GM18520 (cell line): ENCODE results near the gene CREB3L1.

Experiments
- ATAC-seq: cut with Tn5 transposase; IDR thresholded peaks from one replicate; pipeline ENCODE4 v1.9.1; 2021; ENCODE audit not compliant: unreplicated experiment

Gene CREB3L1

DNA sequence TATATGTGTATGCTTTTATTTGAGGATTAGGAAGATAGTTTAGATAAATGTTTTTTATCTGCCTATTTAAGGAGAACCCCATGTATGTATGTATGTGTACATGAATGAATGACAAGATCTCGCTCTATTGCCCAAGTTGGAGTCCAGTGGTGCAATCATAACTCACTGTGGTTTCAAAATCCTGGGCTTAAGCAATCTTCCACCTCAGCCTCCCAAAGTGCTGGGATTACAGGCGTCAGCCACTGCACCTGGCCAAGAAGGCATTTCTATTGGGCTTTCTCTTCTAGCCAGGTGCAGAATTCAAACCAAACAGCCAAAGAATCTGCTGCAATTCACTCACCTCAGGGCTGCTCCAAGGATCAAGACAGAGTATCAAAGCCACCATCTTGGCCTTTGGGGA lies 44.3 kb downstream of the CREB3L1 start:
- ATAC-seq, result no peak

DNA sequence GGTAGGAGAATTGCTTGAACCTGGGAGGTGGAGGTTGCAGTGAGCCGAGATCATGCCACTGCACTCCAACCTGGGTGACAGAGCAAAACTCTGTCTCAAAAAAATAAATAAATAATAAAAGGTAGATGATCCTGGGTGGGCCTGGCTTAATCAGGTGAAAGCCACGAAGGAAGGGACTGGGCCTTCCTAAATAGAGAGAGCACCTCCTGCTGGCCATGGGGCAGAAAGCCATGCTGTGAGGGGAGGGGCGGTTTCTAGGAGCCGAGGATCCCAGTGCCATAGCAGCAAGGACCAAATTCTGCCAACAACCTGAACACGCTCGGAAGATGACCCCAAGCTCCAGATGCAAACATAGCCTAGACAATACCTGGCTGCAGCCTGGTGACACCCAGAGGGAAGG lies 45.3 kb downstream of the CREB3L1 start:
- no peak for ATAC-seq

DNA sequence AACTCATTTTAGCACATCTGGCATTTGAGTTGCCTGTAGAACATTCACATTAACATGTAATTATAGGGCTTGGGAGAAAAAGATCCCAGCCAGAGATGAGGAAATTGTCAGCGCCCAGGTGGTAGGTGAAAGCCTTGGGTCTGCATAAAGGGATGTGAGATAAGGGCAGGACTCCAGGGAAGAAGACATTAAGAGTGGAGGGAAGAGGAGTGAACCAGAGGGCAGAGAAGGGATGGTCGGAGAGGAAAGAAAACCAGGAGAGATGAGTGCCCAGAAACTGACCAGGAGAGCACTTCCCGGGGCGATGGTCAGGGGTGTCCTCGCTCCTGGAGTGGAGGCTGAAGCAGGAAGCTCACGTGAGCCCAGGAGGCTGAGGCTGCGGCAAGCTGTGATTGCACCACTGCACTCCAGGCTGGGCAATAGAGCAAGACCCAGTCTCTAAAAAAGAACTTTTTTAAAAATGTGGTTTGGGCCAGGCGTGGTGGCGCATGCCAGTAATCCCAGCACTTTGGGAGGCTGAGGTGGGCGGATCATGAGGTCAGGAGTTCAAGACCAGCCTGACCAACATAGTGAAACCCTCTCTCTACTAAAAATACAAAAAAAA lies 49.5 kb downstream of the CREB3L1 start:
- no peak for ATAC-seq

DNA sequence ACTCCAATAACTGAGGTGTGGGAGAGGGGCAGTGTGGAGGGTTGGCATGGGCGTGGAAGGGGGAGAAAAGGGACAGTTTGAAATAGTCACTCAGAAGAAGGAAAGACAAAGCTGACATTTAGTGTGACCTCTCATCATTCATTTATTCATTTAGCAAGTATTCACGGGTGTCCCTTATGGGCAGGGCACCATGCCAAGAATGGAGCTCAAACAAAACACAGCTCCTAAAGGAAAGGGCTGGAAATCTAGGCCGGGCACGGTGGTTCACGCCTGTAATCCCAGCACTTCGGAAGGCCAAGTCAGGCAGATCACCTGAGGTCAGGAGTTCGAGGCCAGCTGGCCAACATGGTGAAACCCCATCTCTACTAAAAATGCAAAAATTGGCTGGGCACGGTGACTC lies 50.4 kb downstream of the CREB3L1 start:
- ATAC-seq, result no peak

DNA sequence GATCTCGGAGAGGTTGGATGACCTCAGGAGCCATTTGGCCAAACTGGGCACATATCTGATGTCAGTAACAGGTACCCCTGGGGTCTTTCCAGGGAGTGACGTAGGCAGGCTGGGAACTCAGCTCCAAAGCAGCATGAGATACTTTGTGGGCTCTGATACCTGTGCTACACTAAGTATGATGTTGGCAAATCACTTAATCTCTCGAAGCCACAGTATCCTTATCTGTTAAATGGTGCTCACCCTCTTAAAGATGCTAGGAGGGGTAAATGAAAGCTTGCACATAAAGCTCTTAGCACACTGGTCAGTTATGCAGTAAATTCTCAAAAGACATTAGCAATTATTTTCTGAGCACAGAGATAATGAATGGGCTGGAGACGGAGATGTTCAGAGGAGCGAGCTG lies 52.7 kb downstream of the CREB3L1 start:
- ATAC-seq, result no peak

DNA sequence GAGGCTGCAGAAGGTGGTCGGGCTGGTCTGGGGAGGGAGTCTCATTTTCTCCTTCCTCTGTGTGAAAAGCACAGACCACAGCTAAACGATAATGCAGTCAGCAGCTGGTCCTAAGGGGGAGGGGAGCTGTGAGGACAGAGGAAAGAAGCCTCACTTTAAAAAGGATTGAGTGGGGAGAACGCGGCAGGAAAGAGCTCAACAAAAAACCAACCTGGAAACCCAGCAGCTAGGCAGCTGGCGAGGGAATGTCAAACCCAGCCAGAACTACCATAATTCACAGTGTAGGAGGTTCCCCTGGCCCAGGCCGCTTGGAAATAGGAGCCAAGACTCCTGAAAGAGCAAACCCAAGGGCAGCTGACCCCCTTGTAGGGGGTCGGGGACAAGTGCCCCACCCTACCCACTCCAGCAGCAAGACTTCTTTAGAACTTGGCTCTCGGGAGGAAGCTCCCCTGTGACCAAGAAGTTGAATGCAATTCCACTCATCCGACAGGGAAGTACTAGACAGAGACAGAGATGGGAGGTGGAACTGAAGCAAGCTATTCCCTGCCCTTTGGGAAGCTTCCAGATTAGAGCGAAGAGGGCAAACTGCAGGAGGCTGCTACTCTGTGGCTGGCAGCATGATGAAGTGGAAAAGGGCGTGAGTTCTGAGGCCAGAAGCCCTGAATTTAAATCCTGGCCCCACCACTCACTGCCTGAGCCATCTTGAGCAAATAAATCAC lies 53.3 kb downstream of the CREB3L1 start:
- ATAC-seq, result no peak

DNA sequence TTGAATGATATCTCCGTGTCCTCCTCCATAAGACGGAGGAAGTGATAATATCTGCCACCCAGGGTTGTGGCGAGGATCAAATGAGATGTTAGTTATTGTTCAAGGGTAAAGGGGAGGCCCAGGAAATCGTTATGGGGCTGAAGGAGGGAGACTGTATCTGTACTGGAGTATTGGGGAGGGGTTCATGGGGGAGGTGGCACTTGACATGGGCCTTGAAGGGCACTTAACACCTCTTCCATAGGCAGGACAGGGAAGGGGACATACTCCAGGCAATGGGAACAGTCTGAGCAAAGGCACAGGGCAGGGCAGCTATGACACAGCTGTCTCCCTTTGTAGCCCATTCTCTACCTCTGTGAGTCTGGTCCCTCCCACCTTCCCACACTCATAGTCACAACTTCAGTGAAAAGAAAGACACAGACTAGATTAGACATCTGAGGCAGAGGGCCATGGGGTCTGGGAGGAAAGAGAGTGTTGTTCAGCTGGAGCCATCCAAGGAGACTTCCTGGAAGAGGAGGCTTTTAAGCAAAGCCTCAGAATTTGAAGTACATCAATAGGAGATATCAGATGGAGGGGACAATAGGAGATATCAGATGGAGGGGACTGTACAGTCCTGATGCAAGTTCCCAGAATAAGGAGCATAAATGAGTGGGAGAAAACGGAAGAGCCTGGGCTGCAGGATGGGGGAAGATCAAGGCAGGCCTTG lies 54.0 kb downstream of the CREB3L1 start:
- ATAC-seq, result no peak

DNA sequence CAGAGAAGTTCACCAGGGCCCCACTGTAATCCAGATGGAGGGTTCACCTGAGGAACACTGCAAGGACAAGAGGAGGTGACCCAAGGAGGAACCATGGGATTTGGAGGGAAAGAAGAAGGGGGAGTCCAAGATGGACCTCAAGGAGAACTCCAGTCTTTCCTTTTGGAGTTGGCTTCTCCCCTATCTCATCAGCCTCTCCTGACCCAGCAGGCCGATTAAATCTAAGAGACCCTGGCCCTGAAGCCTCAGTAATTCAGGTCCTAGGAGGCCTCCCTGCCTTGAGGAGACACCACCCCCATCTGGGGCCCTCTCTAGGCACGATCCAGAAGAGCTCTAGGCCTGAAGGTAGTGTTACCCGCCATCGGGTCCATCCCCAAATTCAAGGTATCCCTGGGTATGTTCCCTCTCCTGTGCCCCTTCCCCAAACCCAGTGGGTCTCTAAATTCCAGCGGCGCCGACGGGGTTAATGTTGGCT lies 54.7 kb downstream of the CREB3L1 start:
- no peak for ATAC-seq

DNA sequence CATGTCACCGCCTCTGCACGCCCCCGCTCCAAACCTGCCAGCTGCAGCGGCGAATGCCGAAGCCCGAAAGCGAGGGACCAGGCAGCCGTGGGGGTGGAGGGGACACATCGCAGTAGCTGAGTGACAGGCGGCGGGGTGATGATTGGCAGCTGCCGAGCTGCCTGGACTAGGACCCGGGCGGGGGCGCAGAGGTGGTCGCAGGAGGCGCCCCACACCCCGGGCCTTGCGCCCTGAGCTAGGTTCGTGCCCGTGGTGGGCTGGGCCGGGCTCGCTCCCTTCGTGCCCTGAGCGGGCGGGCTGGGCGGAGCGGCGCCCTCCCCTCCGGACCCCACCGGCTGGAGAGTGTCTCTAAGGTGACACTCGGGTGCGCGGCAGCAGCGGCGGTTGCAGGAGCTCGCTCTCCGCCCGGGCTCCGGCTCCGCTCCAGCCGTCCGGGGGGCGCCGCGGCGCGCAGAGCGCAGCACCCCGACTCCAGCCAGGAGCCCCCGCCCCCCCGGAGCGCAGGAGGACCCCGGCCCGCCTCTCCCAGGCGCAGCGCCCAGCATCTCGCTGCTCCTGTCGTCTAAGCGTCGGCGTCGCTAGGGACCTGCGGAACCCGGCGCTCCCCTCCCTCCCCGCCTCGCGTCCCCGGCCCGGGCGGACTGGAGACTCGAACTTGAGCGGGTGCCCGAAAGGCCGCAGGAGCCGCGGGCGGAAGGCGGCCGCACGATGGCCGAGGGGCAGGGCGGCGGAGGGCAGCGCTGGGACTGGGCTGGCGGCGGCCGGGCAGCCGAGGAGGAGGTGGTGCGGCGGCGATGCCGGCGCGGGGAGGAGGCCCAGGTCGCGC lies 55.3 kb downstream of the CREB3L1 start:
- ATAC-seq, result no peak

DNA sequence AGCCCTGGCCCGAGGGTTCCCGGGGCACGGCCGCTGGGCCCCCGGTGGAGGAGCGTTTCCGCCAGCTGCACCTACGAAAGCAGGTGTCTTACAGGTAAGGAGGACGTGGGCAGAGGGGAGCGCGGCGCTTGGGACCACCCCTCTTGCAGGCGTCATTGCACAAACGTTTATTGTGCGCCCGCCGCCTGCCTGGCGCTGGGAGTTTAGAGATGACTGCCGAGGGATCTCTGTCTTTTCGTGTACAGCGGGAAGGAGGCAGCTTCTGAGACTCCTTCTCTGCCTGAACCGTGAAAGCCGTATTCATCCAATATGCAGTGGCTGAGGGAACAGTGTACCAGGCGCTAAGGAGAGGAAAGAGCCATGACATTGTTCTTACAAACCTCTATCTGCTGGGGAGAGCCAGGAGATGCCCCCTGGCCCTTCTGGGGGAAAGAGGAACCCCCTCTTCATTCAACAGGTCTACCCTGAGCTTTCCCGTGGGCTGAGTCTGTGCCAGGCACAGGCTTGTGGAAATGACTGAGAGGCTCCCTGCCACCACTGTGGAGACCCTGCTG lies 56.0 kb downstream of the CREB3L1 start:
- ATAC-seq, result no peak

DNA sequence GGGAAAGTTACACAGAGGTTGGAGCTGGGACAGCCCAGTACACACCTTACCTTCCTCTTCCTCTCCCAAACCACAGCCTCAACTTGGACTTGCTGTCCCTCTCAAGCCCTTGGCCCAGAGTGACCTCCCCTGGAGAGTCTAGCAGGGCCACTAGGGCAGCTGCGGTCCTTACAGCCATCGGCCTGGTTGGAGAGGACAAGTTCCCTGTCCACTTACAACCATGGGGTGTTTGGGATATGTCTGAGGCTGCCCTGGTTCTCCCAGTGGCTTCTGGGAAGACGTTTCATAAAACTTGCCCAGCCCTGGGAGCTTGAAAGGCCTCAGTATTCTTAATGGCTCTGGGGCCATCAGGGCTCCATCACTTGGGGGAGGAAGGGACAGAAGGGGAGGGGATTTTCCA lies 56.7 kb downstream of the CREB3L1 start:
- ATAC-seq, result no peak

DNA sequence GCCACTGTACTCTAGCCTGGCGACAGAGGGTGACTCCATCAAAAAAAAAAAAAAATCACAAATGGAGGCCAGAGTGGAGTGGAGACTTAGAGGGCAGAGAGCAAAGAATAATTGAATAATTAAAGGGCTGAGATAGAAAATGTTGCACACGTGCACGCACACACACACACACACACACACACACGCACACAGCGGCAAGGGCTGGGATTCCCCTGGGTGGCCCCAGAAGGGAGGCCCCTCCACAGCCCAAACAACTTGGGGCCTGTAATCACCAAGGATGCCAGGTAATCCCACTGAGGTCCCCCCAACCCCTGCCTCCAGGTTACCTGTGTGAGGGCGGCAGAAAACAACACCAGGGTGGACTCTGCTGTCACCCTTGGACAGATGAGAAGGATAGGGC lies 57.8 kb downstream of the CREB3L1 start:
- ATAC-seq, result no peak

DNA sequence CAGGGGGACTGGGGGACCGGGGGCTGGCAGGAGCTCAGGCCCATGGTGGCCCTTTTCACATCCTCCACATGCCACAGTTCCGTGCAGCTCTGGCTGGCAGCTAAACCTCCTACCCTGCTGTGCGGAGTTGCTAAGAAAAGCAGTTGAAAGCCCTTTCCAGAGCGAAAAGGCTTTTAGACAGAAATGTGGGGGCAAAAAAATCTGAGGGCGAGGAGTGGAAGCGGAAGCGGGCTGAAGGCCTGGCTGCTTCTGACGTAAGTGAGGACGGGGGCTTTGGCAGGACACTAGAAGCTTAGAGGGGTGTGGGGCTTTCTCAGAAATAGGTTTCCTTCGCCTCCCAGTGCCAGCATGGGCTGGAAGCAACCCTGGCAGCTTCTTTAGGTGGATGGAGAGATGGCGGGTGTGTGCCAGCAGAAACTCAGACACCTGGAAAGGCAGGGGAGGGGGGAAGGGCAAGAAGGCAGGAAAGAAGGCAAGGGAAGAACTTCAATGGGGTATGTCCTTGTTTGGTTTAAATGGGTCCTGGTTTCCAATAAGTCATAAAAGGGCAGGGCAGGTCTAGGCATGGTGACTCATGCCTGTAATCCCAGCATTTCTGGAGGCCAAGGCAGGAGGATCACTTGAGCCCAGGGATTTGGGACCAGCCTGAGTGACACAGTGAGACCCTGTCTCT lies 58.6 kb downstream of the CREB3L1 start:
- no peak for ATAC-seq

DNA sequence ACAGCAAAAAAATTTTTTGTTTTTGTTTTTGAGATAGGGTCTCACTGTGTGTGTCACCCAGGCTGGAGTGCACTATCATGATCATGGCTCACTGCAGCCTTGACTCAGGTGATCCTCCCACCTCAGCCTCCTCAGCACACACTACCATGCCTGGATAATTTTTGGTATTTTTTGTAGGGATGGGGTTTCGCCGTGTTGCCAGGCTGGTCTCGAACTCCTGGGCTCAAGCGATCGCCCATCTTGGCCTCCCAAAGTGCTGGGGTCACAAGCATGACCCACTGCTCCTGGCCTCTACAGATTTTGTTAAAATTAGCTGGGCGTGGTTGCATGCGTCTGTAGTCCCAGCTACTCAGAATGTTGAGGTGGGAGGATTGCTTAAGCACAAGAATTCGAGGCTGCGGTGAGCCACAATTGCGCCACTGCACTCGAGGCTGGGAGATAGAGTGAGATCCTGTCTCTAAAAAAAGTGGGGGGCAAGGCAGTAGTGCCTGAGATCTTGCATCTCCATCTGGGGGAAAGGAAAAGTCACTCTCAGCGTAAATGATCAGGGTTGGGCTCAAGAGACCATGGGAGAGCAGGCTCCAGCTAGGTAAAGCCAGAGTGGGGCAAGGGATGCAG lies 59.2 kb downstream of the CREB3L1 start:
- no peak for ATAC-seq

DNA sequence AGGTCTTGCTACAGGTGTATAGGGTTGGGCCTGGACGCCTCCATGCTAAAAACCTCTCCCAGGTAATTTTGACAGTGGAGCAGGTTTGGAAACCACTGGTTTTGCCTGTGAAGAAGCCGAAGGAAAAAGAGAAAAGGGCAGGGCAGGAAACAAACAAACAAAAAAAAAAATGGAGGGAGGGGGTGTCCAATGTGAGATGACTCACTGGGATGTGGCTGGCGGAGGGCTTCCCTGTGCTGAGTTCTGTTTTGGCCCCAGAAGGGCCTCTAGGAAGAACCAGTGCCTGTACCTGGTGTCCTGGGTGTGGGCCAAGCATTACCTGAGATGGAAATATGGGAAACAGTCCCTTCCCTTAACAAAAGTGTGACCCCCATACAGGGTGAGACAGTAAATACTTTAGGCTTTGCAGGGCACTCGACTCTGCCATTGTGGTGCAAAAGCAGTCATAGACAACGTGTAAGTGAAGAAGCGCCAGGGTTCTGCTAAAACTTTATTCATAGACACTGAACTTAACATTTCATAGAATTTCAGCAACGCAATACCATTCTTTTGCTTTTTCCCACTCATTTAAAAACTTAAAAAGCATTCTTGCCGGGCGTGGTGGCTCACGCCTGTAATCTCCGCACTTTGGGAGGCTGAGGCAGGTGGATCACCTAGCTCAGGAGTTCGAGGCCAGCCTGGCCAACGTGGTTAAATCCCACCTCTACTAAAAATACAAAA lies 60.3 kb downstream of the CREB3L1 start:
- no peak for ATAC-seq

DNA sequence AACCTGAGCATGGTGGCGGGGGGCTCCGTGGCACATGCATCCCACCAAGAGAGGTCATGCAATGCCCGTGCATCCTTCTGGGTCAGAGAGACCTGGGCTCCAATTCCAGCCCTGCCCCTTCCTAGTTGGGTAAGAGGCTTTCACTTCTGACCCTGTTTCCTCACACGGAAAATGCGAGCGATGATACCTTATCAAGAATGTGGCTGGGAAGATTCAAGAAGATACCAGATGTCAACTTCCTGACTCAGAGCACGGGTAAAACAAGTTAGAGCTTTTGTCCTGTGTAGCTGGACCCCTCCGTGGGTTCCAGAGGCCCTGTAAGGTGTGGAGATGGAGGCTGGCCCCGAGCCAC lies 61.1 kb downstream of the CREB3L1 start:
- ATAC-seq, result no peak

DNA sequence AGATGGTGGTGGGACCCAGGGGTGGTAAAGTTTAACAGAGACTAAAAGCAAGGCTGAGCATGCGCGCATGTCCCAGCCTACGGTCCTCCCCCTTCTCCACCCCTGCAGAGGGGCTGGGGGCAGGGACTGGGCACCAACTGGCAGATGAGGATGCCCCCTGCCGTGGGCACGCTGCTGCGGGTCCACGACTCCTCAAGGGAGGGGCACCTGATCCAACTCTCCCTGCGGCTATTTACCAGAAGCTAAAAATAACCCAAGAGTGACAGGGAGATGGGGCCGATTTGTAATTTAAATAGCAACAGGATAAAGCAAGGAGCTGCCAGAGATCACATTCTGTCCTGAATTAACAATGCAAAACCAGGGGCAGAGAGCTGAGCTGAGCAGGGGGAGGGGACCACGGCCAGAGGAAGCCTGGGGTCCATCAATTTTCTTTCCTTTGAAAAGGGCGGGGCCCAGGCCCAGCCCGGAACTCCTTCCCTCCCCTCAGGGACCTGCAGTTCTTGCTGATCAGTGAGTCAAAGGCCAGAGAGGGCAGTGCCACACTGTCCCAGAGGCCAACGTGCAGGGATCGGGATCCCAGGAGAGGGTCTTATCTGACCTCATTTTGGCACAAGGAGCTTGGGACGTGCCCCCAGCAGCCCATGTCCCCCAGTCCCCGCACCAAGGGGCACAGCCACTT lies 61.7 kb downstream of the CREB3L1 start:
- no peak for ATAC-seq

DNA sequence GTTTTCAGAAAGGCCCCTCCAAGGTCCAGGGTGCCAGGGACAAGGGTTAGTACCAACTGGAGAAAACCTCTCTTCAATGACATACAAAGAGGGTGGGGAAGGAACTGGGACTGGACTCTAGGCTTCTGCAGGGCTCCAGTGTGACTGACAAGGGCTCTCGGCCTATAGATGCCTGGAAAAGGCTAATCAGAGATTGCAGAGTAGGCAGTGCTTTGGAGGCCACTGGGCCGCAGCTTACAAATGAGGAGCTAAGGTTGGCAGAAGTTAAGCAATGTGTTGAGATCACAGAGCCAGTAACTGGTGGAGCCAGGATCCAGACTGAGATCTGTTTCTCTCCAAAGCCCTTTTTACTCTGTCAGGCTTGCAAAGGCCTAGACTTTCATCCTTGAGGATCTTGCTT lies 62.4 kb downstream of the CREB3L1 start:
- ATAC-seq, result no peak

DNA sequence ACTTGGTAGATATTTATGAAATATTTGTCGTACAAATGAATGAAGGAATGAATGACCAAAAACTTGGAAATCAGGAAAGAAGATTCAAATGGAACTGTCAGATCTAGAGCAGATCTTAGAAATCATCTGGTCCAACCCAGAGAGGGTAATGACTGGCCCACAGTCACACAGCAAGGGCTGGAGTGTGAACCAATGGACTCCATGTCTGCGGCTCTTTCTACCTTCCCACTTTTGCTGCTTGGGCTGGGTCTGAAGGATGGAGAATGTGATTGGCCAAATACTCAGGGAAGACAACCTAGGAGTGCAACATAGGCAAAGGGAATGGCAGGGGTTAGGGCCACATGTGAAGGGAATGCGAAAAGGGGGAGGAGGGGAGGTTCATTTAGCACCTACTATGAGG lies 64.0 kb downstream of the CREB3L1 start:
- ATAC-seq, result no peak
